Psoas muscle (tissue), 8 donors: ENCODE measurements around the gene RAB17. TPM values are rescaled to one million over a fixed set of nuclear protein-coding genes. Genes with fewer than 3 reads are reported as not detected.

Source experiments
- ATAC-seq, 4 donors: fragments of 200-7000 bp; cut with Tn5 transposase; one replicate each; pipeline ENCODE4 v1.9.1; 2020; ENCODE audit warnings: moderate library complexity in 3 of 4, mild to moderate bottlenecking in 2 of 4
- DNase-seq, 2 donors: peaks; one replicate each; pipeline ENCODE4 v3.0.0-alpha.2; 2020
- H3K27ac ChIP-seq: fragments of 200-600 bp; one replicate; pipeline ENCODE4 v1.8.0; 2022
- H3K27me3 ChIP-seq, 3 donors: fragments of 200-600 bp in 1 of 3; one replicate each; pipeline versions ENCODE4 v1.6.1 to v1.8.0; 2013 to 2022; ENCODE audit warnings: low read length in 2 of 3, mild to moderate bottlenecking in 2 of 3, moderate library complexity in 1 of 3; ENCODE audit not compliant: insufficient read depth in 3 of 3
- H3K36me3 ChIP-seq, 2 donors: fragments of 200-600 bp in 1 of 2; one replicate each; pipeline versions ENCODE4 v1.6.1 to v1.8.0; 2013 to 2022; ENCODE audit warnings: low read depth in 1 of 2, mild to moderate bottlenecking in 1 of 2, moderate library complexity in 1 of 2; ENCODE audit not compliant: insufficient read depth in 1 of 2
- H3K4me1 ChIP-seq: fragments of 200-600 bp; one replicate; pipeline ENCODE4 v1.8.0; 2022
- H3K4me3 ChIP-seq: fragments of 200-600 bp; one replicate; pipeline ENCODE4 v1.8.0; 2022; ENCODE audit warnings: mild to moderate bottlenecking
- H3K9me3 ChIP-seq: fragments of 200-600 bp; one replicate; pipeline ENCODE4 v1.8.0; 2022
- WGBS, 3 donors: extraction: QIAGEN DNeasy Blood & Tissue Kit; methylation state at CpG; one replicate each; pipeline versions ENCODE4 v1.1.6 to v1.1.7; 2013; 5-methylcytosine and 5-hydroxymethylcytosine counted together
- intact Hi-C, 2 donors: fragments of 100-400 bp; cut with DNase I; formaldehyde crosslinking; loops; one replicate each; pipeline versions ENCODE4 v1.11.0 to v1.14.2; 2022
- polyA plus RNA-seq, 3 donors: library from polyadenylated mRNA; stranded (reverse); fragments of 200-250 nt; gene quantifications; one replicate each; pipeline ENCODE4 v1.2.3, GENCODE V29; 2013
- total RNA-seq, 4 donors: library from RNA; stranded (reverse); fragmentation: NEBNext Ultra II Directional in 2 of 4; extraction: Animal tissue kit (Norgen Biotek cat#: 25700) in 2 of 4; gene quantifications; one replicate each; pipeline versions ENCODE4 v1.2.1 to v1.2.4, GENCODE V29; 2021 to 2023
- TF ChIP-seq, protein P1 (sequence below): fragments of 200-600 bp; IDR thresholded peaks from one replicate; pipeline ENCODE4 v1.8.0; 2022; ENCODE audit warnings: antibody characterized with exemption
- donor health status: healthy with polysubstance abuse.
- donor health status: DM: no; HTN: no; CAD: no; lungs with moderate emphysema.
- donor health status: Bipolar disorder and iron deficiency.
- donor health status: healthy.
- donor health status: DM: yes; HTN: yes; CAD: no.
- donor health status: DM: no; HTN: no; CAD: no.
- donor health status: DM: no; HTN: no; CAD: no.
- donor health status: DM: yes; HTN: yes; CAD: no.

Gene RAB17
- total and polyA plus RNA-seq, 7 donors, result 0.52 to 1.5 (median 1.2) TPM

DNA sequence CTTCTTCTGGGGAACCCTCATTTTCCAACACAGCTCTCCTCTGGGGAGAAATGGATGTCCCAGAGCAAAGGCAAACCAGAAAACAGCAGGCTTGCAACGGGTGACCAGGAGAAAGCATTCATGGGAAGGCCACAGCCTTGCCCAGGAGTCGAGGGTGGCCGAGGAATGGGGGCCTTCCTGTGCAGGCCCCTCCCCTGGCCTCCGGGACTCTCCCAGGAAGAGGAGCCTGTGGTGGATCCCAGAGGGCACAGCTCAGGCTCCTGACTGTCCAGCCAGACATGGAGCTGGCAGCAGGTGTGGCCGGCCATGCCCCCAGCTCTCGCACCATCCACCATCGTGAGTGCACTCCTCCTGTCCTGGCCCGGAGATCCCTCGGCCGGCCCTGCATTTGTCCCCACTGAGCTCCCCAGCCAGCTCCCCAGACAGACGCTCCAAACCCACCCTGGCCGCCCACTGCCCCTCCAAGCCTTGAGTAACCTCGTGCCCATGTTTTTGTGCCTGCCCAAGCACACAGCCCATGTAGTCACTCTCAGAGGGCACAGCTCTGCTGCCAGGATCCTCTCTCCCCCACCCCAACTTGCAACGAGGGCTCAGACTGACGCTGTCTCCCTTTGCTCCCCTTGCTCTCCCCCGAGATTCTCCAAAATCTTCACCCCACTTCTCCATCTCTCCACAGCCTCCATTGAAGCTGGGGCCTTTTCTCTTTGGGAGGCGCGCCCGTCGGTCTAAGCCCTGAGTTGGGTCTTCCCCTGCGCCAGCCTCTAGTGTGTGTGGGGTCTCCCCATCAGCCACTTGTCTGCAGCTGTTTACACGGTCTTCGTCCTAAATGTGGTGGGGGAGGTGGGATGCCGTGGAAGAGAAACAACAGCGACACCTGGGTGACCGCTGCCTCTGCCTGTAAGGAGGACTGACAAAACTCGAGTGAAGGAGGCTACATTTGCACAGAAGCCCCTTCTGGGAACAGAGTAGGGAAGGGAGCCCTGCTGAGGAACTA is 14.4 kb downstream of the RAB17 start:
- Histone ChIP-seq H3K27me3 (no peaks in the 10 kb centered on the region), H3K9me3 (no peaks in the 10 kb centered on the region), H3K36me3 (no peaks in the 10 kb centered on the region), H3K4me3 (no peak overlapping the region), H3K27ac (no peak overlapping the region), H3K4me1 (peaks cover 3% of the 10 kb centered on the region)
- intact Hi-C loops, result no loop called here
- DNase-seq, result no peak
- ATAC-seq, result no peak
- WGBS, 3 donors, result 81 to 87% (median 85%) methylated on average over 25 to 27 of the region's 27 CpGs
- TF ChIP-seq, protein P1, sequence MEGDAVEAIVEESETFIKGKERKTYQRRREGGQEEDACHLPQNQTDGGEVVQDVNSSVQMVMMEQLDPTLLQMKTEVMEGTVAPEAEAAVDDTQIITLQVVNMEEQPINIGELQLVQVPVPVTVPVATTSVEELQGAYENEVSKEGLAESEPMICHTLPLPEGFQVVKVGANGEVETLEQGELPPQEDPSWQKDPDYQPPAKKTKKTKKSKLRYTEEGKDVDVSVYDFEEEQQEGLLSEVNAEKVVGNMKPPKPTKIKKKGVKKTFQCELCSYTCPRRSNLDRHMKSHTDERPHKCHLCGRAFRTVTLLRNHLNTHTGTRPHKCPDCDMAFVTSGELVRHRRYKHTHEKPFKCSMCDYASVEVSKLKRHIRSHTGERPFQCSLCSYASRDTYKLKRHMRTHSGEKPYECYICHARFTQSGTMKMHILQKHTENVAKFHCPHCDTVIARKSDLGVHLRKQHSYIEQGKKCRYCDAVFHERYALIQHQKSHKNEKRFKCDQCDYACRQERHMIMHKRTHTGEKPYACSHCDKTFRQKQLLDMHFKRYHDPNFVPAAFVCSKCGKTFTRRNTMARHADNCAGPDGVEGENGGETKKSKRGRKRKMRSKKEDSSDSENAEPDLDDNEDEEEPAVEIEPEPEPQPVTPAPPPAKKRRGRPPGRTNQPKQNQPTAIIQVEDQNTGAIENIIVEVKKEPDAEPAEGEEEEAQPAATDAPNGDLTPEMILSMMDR, result no peak

GRCh38 chr2:237574894-237575868 is 15.4 kb downstream of the RAB17 start:
- ATAC-seq (no peak), DNase-seq (no peak)
- Histone ChIP-seq H3K27me3 (no peaks in the 10 kb centered on the region), H3K9me3 (no peaks in the 10 kb centered on the region), H3K4me3 (no peak overlapping the region), H3K36me3 (no peaks in the 10 kb centered on the region), H3K27ac (no peak overlapping the region), H3K4me1 (peaks cover 3% of the 10 kb centered on the region)
- intact Hi-C loops, result no loop called here
- TF ChIP-seq, protein P1, result no peak
- WGBS, 3 donors, result 61 to 76% (median 71%) methylated on average over 24 to 25 of the region's 25 CpGs

- no peak for ATAC-seq
- Histone ChIP-seq H3K9me3 (no peaks in the 10 kb centered on the region), H3K4me1 (peaks cover 3% of the 10 kb centered on the region), H3K36me3 (no peaks in the 10 kb centered on the region), H3K27me3 (no peaks in the 10 kb centered on the region), H3K27ac (no peak overlapping the region), H3K4me3 (no peak overlapping the region)
- DNase-seq, result no peak
- intact Hi-C loops, result no loop called here
- 79 to 89% (median 88%) methylated on average over 9 of the region's 9 CpGs for WGBS, 3 donors
- TF ChIP-seq, protein P1, result no peak
Measured at GRCh38 chr2:237574467-237574866, 16.1 kb downstream of the RAB17 start.

DNA sequence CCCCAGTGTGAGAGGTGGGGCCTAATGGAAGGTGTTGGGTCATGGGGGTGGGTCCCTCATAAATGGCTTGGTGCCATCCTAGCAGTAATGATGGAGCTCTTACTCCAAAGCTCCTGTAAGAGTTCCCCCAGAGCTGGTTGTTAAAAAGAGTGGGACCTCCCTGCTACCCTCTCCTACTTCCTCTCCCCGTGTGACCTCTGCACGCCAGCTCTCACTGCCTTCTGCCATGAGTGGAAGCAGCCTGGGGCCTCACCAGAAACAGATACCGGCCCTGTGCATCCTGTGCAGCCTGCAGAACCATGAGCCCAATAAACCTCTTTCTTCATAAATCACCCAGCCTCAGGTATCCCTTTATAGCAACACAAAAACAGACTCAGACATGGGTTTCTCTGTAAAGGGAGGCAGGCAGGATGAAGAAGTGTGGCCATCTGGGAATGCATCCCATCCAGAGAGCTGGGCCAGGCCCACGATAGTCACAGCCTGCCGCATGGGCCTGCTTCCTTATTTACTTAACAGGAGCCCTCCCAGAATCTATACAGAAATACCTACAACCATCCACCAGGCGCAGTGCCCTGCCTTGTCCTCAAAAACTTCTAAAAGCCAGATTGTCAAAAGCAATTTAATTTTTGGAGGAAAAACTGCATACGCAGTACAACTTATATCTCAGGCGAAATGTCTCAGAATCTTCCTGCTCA is 16.7 kb downstream of the RAB17 start:
- Histone ChIP-seq H3K4me1 (peaks cover 3% of the 10 kb centered on the region), H3K27ac (no peak overlapping the region), H3K4me3 (no peak overlapping the region), H3K36me3 (no peaks in the 10 kb centered on the region), H3K27me3 (no peaks in the 10 kb centered on the region), H3K9me3 (no peaks in the 10 kb centered on the region)
- no peak for DNase-seq
- ATAC-seq, result no peak
- TF ChIP-seq, protein P1, result no peak
- 89 to 93% (median 90%) methylated on average over 8 of the region's 8 CpGs for WGBS, 3 donors
- intact Hi-C loops, result loop anchor here in 1 of 2 donors (2.0 kb wide), 1 partner anchor 481 kb away; no protein-coding TSS in a partner anchor
